Raji (cell line): ENCODE data around the gene SCGB1A1.

Experiments used
- POLR2A ChIP-seq: IDR thresholded peaks from 2 replicates; pipeline ENCODE4 v1.6.1; 2011; ENCODE audit warnings: low read depth, low read length, control low read depth; ENCODE audit not compliant: insufficient read depth

SCGB1A1 gene

GRCh38 chr11:62413060-62413696, 5.7 kb upstream of the SCGB1A1 start:
- TF ChIP-seq POLR2A, result no peak

GRCh38 chr11:62416596-62416995, 2.2 kb upstream of the SCGB1A1 start:
- no peak for TF ChIP-seq POLR2A

GRCh38 chr11:62418136-62418535, 697 bp upstream of the SCGB1A1 start:
- no peak for TF ChIP-seq POLR2A

GRCh38 chr11:62419314-62419929, 589 bp downstream of the SCGB1A1 start:
- TF ChIP-seq POLR2A, result no peak

GRCh38 chr11:62419943-62420342, 1.1 kb downstream of the SCGB1A1 start:
- no peak for TF ChIP-seq POLR2A

GRCh38 chr11:62420882-62421281, 2.0 kb downstream of the SCGB1A1 start:
- no peak for TF ChIP-seq POLR2A

GRCh38 chr11:62421996-62422395, 3.2 kb downstream of the SCGB1A1 start:
- TF ChIP-seq POLR2A, result no peak

- TF ChIP-seq POLR2A, result no peak
Measured at GRCh38 chr11:62423012-62423411, 4.2 kb downstream of the SCGB1A1 start.

- TF ChIP-seq POLR2A, result no peak
Measured at GRCh38 chr11:62427630-62428233, 8.9 kb downstream of the SCGB1A1 start.

GRCh38 chr11:62428871-62429560, 10.2 kb downstream of the SCGB1A1 start:
- TF ChIP-seq POLR2A, result no peak

- no peak for TF ChIP-seq POLR2A
Measured at GRCh38 chr11:62430425-62430824, 11.6 kb downstream of the SCGB1A1 start.

GRCh38 chr11:62431171-62431901, 12.5 kb downstream of the SCGB1A1 start:
- TF ChIP-seq POLR2A, result no peak

- no peak for TF ChIP-seq POLR2A
Measured at GRCh38 chr11:62432695-62433094, 13.9 kb downstream of the SCGB1A1 start.

GRCh38 chr11:62433141-62433903, 14.5 kb downstream of the SCGB1A1 start:
- TF ChIP-seq POLR2A, result no peak

- no peak for TF ChIP-seq POLR2A
Measured at GRCh38 chr11:62433904-62434276, 15.1 kb downstream of the SCGB1A1 start.
